Measurements from ENCODE around the gene BRMS1L. TPM values are rescaled to one million over a fixed set of nuclear protein-coding genes. Genes with fewer than 3 reads are reported as not detected.

Gene BRMS1L
- total RNA-seq, 2 experiments from 2014 or later, result 4.3 to 5.5 TPM

DNA sequence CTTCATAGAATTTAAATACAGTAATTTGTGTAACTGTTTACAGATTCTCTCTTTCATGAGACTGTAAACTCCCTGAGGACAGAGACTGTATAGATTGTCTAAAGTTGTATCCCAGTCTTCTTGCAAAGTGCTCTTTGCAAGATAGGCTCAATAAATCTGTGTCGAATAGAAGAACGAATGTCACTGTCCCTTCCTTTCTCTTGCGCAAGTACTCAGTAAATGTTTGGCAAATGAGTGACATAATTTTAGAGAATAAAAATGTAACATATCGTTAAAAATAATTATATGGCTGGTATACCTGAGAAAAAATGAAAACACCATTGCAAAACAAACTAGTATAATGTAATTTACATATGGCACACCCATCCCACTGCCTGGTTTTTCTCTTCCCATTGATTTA lies 15.2 kb upstream of the BRMS1L start:
- H3K4me3 Mint-ChIP-seq, result no peak overlapping the region
- no peaks in the 10 kb centered on the region for H3K36me3 Mint-ChIP-seq (ENCODE audit: low read depth)
- ChIA-PET POLR2A (no interaction called here), CTCF (no interaction called here)
- H3K27me3 Mint-ChIP-seq, result no peaks in the 10 kb centered on the region
- peaks cover 18% of the 10 kb centered on the region for H3K4me1 Mint-ChIP-seq (ENCODE audit: low read depth)
- H3K9me3 Mint-ChIP-seq, result no peaks in the 10 kb centered on the region
- intact Hi-C loops (cut with micrococcal nuclease), result loop anchor here (10.0 kb wide), 1 partner anchor 376 kb away; no protein-coding TSS in a partner anchor
- DNase-seq (no peak), ATAC-seq (no peak)
- H3K27ac Mint-ChIP-seq, result no peak overlapping the region
- TF ChIP-seq, protein P1, sequence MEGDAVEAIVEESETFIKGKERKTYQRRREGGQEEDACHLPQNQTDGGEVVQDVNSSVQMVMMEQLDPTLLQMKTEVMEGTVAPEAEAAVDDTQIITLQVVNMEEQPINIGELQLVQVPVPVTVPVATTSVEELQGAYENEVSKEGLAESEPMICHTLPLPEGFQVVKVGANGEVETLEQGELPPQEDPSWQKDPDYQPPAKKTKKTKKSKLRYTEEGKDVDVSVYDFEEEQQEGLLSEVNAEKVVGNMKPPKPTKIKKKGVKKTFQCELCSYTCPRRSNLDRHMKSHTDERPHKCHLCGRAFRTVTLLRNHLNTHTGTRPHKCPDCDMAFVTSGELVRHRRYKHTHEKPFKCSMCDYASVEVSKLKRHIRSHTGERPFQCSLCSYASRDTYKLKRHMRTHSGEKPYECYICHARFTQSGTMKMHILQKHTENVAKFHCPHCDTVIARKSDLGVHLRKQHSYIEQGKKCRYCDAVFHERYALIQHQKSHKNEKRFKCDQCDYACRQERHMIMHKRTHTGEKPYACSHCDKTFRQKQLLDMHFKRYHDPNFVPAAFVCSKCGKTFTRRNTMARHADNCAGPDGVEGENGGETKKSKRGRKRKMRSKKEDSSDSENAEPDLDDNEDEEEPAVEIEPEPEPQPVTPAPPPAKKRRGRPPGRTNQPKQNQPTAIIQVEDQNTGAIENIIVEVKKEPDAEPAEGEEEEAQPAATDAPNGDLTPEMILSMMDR (IDR thresholded peaks at IDR 0.05), result no peak

DNA sequence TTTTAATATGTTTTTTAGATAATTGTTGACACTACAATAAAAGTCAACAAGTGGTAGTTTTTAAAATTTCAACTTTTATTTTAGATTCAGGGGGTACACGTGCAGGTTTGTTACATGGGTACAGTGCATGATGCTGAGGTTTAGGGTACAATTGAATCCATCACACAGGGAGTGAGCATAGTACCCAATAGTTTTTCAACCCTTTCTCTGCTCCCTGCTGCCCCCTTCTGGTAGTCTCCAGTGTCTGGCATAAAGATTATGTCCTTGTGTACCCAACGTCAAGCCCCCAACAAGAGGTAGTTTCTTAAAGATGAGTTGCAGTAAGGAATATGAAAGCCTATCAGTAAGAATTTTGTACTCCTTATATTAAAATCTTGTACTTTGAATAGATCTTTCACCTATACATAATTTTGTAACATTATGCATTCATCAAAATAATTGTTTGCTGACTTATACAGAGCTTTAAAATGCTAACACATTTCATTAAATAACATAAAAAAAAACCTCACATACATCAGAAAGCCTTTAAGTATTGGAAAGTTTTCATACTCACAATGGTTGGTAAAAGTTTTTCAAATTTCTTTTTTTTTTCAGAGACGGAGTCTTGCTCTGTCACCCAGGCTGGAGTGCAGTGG lies 11.7 kb upstream of the BRMS1L start:
- Mint-ChIP-seq H3K4me1 (ENCODE audit: low read depth) (no peaks in the 10 kb centered on the region), H3K27ac (no peak overlapping the region), H3K27me3 (no peaks in the 10 kb centered on the region), H3K4me3 (no peak overlapping the region), H3K9me3 (no peaks in the 10 kb centered on the region), H3K36me3 (ENCODE audit: low read depth) (no peaks in the 10 kb centered on the region)
- DNase-seq (peak; percentile 88), ATAC-seq (peak; percentile 93)
- intact Hi-C loops (cut with micrococcal nuclease), result loop anchor here (10.0 kb wide), 1 partner anchor 380 kb away; no protein-coding TSS in a partner anchor
- ChIA-PET POLR2A (interaction anchor here (1.3 kb wide), 1 partner anchor 48 kb away, joined by 3 read pairs; no protein-coding TSS in a partner anchor), CTCF (interaction anchor here (0.8 to 6.2 kb wide), 15 partner anchors 8 to 126 kb away, joined by 3 to 36 read pairs (median 4); partner anchors contain the start of gene BRMS1L)
- TF ChIP-seq, protein P1 (IDR thresholded peaks at IDR 0.05), result peak; percentile 78

DNA sequence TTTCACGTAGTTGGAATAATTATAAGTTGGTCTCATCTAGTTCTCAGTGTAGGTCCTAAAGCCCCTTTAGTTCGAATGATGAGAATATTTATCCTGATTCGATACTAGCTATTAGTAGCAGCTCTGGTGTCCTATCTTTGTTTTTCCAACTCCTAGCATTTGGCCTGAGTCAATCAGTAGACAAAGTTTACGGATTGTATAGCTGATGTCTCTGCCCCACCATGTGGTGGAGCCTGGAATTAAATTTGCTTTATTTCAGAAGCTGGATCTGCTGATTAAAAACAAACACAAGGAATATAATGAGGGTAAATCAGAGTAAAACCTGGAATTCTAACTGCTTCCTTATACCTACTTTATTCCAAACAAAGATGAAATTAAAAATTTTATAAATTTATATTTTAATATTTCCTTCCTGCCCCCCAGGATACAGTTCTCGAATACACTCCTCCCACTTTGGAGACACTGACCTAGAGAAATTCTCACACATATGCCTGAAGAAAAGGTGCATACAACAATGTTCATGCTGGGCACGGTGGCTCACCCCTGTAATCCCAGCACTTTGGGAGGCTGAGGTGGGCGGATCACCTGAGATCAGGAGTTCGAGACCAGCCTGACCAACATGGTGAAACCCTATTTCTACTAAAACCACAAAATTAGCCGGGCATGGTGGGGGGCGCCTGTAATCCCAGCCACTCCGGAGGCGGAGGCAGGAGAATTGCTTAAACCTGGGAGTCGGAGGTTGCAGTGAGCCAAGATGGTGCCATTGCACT lies 7.6 kb upstream of the BRMS1L start:
- ATAC-seq, result no peak
- no peaks in the 10 kb centered on the region for H3K36me3 Mint-ChIP-seq (ENCODE audit: low read depth)

DNA sequence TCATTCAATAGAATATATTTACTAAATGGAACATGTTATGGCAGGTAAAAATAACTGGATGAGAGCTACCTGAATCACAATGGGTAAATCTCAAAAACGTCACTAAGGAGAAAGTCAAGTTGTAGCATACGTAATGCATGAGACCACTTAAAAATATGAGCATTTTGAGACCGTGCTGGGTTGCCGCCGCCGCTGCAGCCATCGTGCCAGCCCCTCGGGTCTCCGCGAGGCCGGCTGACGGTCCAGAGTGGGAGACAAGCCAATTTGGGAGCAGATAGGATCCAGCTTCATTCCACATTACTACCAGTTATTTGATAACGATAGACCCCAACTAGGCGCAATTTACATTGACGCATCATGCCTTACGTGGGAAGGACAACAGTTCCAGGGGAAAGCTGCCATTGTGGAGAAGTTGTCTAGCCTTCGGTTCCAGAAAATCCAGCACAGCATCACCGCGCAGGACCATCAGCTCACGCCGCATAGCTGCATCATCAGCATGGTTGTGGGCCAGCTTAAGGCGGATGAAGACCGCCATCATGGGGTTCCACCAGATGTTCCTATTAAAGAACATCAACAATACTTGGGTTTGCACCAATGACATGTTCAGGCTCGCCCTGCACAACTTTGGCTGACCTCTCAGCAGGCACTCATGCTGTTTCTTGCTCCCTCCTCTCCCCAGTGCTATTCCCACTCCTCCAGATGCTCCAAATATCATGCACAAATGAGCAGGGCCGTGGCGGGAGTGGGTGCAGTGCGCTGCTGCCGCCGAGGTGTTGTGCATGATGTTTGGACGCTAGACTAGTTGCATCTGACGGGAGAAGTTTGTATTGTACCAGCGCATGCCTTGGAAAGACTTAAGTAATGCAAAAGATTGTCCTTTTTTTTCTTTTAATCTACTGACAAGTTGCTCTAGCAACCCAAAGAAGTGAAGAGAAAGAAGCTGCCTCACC lies 6.3 kb upstream of the BRMS1L start:
- ChIA-PET POLR2A (no interaction called here), CTCF (interaction anchor here (1.7 kb wide), 1 partner anchor 11 kb away, joined by 4 read pairs; the partner anchor contains the start of gene RALGAPA1)
- Mint-ChIP-seq H3K27me3 (no peaks in the 10 kb centered on the region), H3K36me3 (ENCODE audit: low read depth) (no peaks in the 10 kb centered on the region), H3K4me1 (ENCODE audit: low read depth) (no peaks in the 10 kb centered on the region), H3K27ac (no peak overlapping the region), H3K9me3 (no peaks in the 10 kb centered on the region), H3K4me3 (no peak overlapping the region)
- intact Hi-C loops (cut with micrococcal nuclease), result loop anchor here (10.0 kb wide), 1 partner anchor 385 kb away; no protein-coding TSS in a partner anchor
- no peak for DNase-seq
- TF ChIP-seq, protein P1 (IDR thresholded peaks at IDR 0.05), result no peak
- ATAC-seq, result no peak

More for the DNA sequence above, 7.6 kb upstream of the BRMS1L start:
- no peak overlapping the region for H3K27ac Mint-ChIP-seq
- ChIA-PET CTCF (interaction anchor here (0.6 to 6.2 kb wide), 22 partner anchors 8 to 403 kb away, joined by 3 to 36 read pairs (median 4); partner anchors contain the start of genes BRMS1L and INSM2), POLR2A (interaction anchor here (1.5 kb wide), 1 partner anchor 9 kb away, joined by 5 read pairs; the partner anchor contains the start of gene RALGAPA1)
- no peaks in the 10 kb centered on the region for H3K27me3 Mint-ChIP-seq
- peak; percentile 43 for DNase-seq
- H3K9me3 Mint-ChIP-seq, result no peaks in the 10 kb centered on the region
- TF ChIP-seq, protein P1 (IDR thresholded peaks at IDR 0.05), result peak; percentile 77
- H3K4me3 Mint-ChIP-seq, result no peak overlapping the region
- no peaks in the 10 kb centered on the region for H3K4me1 Mint-ChIP-seq (ENCODE audit: low read depth)
- intact Hi-C loops (cut with micrococcal nuclease), result loop anchor here (10.0 kb wide), 1 partner anchor 384 kb away; no protein-coding TSS in a partner anchor

Data from activated CD8-positive, alpha-beta T cell treated with anti-CD3 and anti-CD28 coated beads for 36 hours (primary cell).